Omental fat pad (tissue), 4 donors: ENCODE results near the gene LMX1A. TPM values are rescaled to one million over a fixed set of nuclear protein-coding genes. Genes with fewer than 3 reads are reported as not detected.

ENCODE experiments used
- ATAC-seq: fragments of 150-250 bp; one replicate; pipeline ENCODE4 v1.9.1; 2016; ENCODE audit warnings: mild to moderate bottlenecking, moderate library complexity; ENCODE audit not compliant: low FRiP score
- DNase-seq: peaks from one replicate; pipeline ENCODE4 v3.0.0-alpha.2; 2019; ENCODE audit warnings: low spot score
- total RNA-seq, 4 donors: library from RNA; depleted of rRNA; stranded (reverse); fragments of >200 nt; gene quantifications; one replicate each; pipeline ENCODE4 v1.1.0, GENCODE V29; 2016
- TF ChIP-seq, protein P1 (sequence below), 3 donors: fragments of 450-650 bp; IDR thresholded peaks; one replicate each; pipeline ENCODE4 v1.5.1; 2016 to 2017; ENCODE audit warnings: antibody characterized with exemption in 3 of 3, mild to moderate bottlenecking in 3 of 3, moderate library complexity in 2 of 3

The LMX1A gene
- total RNA-seq, 4 donors from 2014 or later, result 2.0 TPM; not detected in 3

GRCh38 chr1:165174491-165174890 lies 182.0 kb downstream of the LMX1A start:
- no peak for DNase-seq
- TF ChIP-seq, protein P1, sequence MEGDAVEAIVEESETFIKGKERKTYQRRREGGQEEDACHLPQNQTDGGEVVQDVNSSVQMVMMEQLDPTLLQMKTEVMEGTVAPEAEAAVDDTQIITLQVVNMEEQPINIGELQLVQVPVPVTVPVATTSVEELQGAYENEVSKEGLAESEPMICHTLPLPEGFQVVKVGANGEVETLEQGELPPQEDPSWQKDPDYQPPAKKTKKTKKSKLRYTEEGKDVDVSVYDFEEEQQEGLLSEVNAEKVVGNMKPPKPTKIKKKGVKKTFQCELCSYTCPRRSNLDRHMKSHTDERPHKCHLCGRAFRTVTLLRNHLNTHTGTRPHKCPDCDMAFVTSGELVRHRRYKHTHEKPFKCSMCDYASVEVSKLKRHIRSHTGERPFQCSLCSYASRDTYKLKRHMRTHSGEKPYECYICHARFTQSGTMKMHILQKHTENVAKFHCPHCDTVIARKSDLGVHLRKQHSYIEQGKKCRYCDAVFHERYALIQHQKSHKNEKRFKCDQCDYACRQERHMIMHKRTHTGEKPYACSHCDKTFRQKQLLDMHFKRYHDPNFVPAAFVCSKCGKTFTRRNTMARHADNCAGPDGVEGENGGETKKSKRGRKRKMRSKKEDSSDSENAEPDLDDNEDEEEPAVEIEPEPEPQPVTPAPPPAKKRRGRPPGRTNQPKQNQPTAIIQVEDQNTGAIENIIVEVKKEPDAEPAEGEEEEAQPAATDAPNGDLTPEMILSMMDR (IDR thresholded peaks at IDR 0.05), result no peak
- ATAC-seq, result no peak

GRCh38 chr1:165173818-165174217 lies 182.7 kb downstream of the LMX1A start:
- DNase-seq (no peak), ATAC-seq (no peak)
- TF ChIP-seq, protein P1 (IDR thresholded peaks at IDR 0.05), result no peak

- ATAC-seq, result no peak
- TF ChIP-seq, protein P1 (IDR thresholded peaks at IDR 0.05), result no peak
- DNase-seq, result no peak
Measured at GRCh38 chr1:165173409-165173808, 183.1 kb downstream of the LMX1A start.

GRCh38 chr1:165172666-165173065 lies 183.8 kb downstream of the LMX1A start:
- DNase-seq (no peak), ATAC-seq (no peak)
- TF ChIP-seq, protein P1 (IDR thresholded peaks at IDR 0.05), result no peak

- TF ChIP-seq, protein P1 (IDR thresholded peaks at IDR 0.05), result no peak
- DNase-seq (no peak), ATAC-seq (no peak)
Measured at GRCh38 chr1:165169729-165170128, 186.8 kb downstream of the LMX1A start.

DNA sequence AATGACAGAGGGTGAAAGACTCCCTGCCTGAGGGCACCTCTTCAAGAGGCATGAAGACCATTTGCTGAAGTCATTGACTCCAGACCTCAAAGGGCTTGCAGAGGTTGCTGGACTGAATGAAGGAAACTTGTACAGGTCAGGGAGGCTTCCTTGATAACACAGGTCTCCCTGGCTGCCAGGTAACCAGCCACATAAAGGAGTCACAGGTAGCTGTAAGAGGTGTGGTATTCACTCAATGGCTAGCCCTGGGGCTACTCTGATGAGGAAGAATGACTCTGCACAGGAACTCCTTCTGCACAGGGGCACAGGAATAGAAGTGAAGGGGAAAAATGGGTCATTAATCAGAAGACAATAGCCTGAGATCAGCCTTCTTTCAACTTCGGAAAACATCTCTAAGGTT lies 187.5 kb downstream of the LMX1A start:
- no peak for ATAC-seq
- TF ChIP-seq, protein P1 (IDR thresholded peaks at IDR 0.05), result no peak
- DNase-seq, result no peak

DNA sequence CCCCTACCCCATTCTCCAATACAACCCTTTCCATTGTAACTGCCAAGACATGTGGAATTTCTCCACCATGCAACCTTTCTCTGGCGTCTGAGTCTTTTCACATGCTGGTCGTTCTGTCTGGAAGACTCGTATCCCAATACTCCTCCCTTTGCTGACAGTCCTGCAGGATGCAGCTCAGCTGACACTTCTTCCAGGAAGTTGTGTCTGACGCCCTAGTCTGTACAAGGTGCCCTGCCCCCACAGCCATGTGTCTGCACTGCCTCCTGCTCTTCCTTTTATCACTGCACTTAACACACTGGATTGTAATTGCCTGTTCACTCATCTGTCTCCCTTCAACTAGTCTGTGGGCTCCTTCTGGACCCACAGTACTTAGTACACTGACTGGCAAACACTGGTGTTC lies 188.0 kb downstream of the LMX1A start:
- TF ChIP-seq, protein P1 (IDR thresholded peaks at IDR 0.05), result no peak
- DNase-seq (no peak), ATAC-seq (no peak)
